IMR-90 (cell line): ENCODE data around the gene CHMP1A. TPM values are rescaled to one million over a fixed set of nuclear protein-coding genes. Genes with fewer than 3 reads are reported as not detected.

ENCODE experiments used
- ATAC-seq: fragments of 200-7000 bp; cut with Tn5 transposase; 2 replicates; pipeline ENCODE4 v1.9.1; 2020; ENCODE audit warnings: low read depth, mild to moderate bottlenecking, moderate library complexity
- Bru-seq: library from RNA; stranded (reverse); fragments of 400-500 nt; gene quantifications from one replicate; lab custom pipeline; 2021; lab: Mats Ljungman, UMichigan
- BruChase-seq, 2 experiments: library from RNA; stranded (reverse); fragments of 400-500 nt; gene quantifications; one replicate each; lab custom pipeline; 2021; lab: Mats Ljungman, UMichigan
- BruUV-seq: library from RNA; stranded (reverse); fragments of 400-500 nt; replicated peaks from 2 replicates; lab custom pipeline; 2021; lab: Mats Ljungman, UMichigan
- CTCF ChIA-PET: fragments of 300-600 bp; formaldehyde crosslinking; extraction: SDS; loops from one replicate; lab custom pipeline; 2021; ENCODE audit warnings: antibody characterized with exemption; lab: Yijun Ruan, JAX
- POLR2A ChIA-PET: fragments of 300-600 bp; sonication (Branson Sonifier 250); formaldehyde crosslinking; loops from one replicate; lab custom pipeline; 2022; ENCODE audit warnings: antibody characterized with exemption; ENCODE audit not compliant: unreplicated experiment; lab: Charles Lee
- DNase-seq: peaks from one replicate; pipeline ENCODE4 v3.0.0; 2013
- H2AFZ ChIP-seq: replicated peaks from 2 replicates; pipeline ENCODE3; 2013; ENCODE audit warnings: low read length, mild to moderate bottlenecking; ENCODE audit not compliant: poor library complexity
- H2AK5ac ChIP-seq: 2 replicates; pipeline ENCODE4 v1.6.1; 2013; ENCODE audit warnings: low read depth, low read length, inconsistent platforms
- H2AK9ac ChIP-seq: replicated peaks from 2 replicates; pipeline ENCODE3; 2013; ENCODE audit warnings: mild to moderate bottlenecking, low read depth, low read length, moderate library complexity; ENCODE audit not compliant: poor library complexity
- H2BK120ac ChIP-seq: 2 replicates; pipeline ENCODE4 v1.6.1; 2013; ENCODE audit warnings: low read depth, low read length, inconsistent platforms
- H2BK15ac ChIP-seq: 3 replicates; pipeline ENCODE4 v1.6.1; 2013; ENCODE audit warnings: low read depth, low read length, inconsistent platforms
- H2BK20ac ChIP-seq: 2 replicates; pipeline ENCODE4 v1.6.1; 2013; ENCODE audit warnings: low read depth, mild to moderate bottlenecking, inconsistent platforms, low read length, moderate library complexity
- H2BK5ac ChIP-seq: 2 replicates; pipeline ENCODE4 v1.6.1; 2013; ENCODE audit warnings: mild to moderate bottlenecking, low read depth, low read length, inconsistent platforms; ENCODE audit not compliant: poor library complexity, severe bottlenecking
- H3K14ac ChIP-seq: replicated peaks from 2 replicates; pipeline ENCODE4 v1.6.1; 2013; ENCODE audit warnings: low read depth, low read length, inconsistent platforms
- H3K18ac ChIP-seq: 2 replicates; pipeline ENCODE4 v1.6.1; 2013; ENCODE audit warnings: low read depth, low read length, control low read depth
- H3K23ac ChIP-seq: 2 replicates; pipeline ENCODE4 v1.6.1; 2013; ENCODE audit warnings: low read depth, low read length, inconsistent platforms
- H3K27ac ChIP-seq: 2 replicates; pipeline ENCODE4 v1.5.1; 2013; ENCODE audit warnings: mild to moderate bottlenecking, control low read depth, low read length; ENCODE audit not compliant: insufficient read depth
- H3K27me3 ChIP-seq: 2 replicates; pipeline ENCODE4 v1.6.1; 2013; ENCODE audit warnings: low read length; ENCODE audit not compliant: control insufficient read depth, insufficient read depth
- H3K36me3 ChIP-seq: 2 replicates; pipeline ENCODE4 v1.6.1; 2013; ENCODE audit warnings: low read length, mixed read lengths; ENCODE audit not compliant: control insufficient read depth, insufficient read depth
- H3K4ac ChIP-seq: 2 replicates; pipeline ENCODE4 v1.6.1; 2013; ENCODE audit warnings: low read depth, low read length, inconsistent platforms
- H3K4me1 ChIP-seq: 2 replicates; pipeline ENCODE4 v1.6.1; 2013; ENCODE audit warnings: low read length, mixed read lengths; ENCODE audit not compliant: control insufficient read depth, insufficient read depth
- H3K4me2 ChIP-seq: 2 replicates; pipeline ENCODE4 v1.6.1; 2013; ENCODE audit warnings: low read depth, mild to moderate bottlenecking, control low read depth, low read length, moderate library complexity
- H3K4me3 ChIP-seq: 2 replicates; pipeline ENCODE4 v1.5.1; 2013; ENCODE audit warnings: low read depth, mild to moderate bottlenecking, control low read depth, low read length, moderate library complexity; ENCODE audit not compliant: insufficient read depth
- H3K56ac ChIP-seq: 2 replicates; pipeline ENCODE4 v1.6.1; 2013; ENCODE audit warnings: low read length, inconsistent platforms; ENCODE audit not compliant: insufficient read depth; ENCODE audit errors: extremely low read depth
- H3K79me1 ChIP-seq, 2 experiments: 2 replicates each; pipeline ENCODE4 v1.6.1; 2013; ENCODE audit warnings: low read length in 2 of 2, inconsistent platforms in 1 of 2, low read depth in 1 of 2
- H3K9ac ChIP-seq: 2 replicates; pipeline ENCODE4 v1.6.1; 2013; ENCODE audit warnings: low read depth, low read length, control low read depth
- H3K9me1 ChIP-seq: 2 replicates; pipeline ENCODE4 v1.6.1; 2013; ENCODE audit warnings: low read length, inconsistent platforms; ENCODE audit not compliant: insufficient read depth
- H3K9me3 ChIP-seq: 2 replicates; pipeline ENCODE4 v1.6.1; 2013; ENCODE audit warnings: low read length; ENCODE audit not compliant: control insufficient read depth, insufficient read depth
- H4K20me1 ChIP-seq: 2 replicates; pipeline ENCODE4 v1.6.1; 2013; ENCODE audit warnings: low read length, inconsistent platforms; ENCODE audit not compliant: insufficient read depth
- H4K5ac ChIP-seq: 2 replicates; pipeline ENCODE4 v1.6.1; 2013; ENCODE audit warnings: mild to moderate bottlenecking, low read depth, low read length, control low read depth
- H4K8ac ChIP-seq, 2 experiments: 2 replicates each; pipeline ENCODE4 v1.6.1; 2013; ENCODE audit warnings: low read depth in 2 of 2, low read length in 2 of 2, control low read depth in 1 of 2, inconsistent platforms in 1 of 2
- H4K91ac ChIP-seq: 2 replicates; pipeline ENCODE4 v1.6.1; 2013; ENCODE audit warnings: low read depth, low read length, inconsistent platforms; ENCODE audit not compliant: insufficient read depth
- BHLHE40 ChIP-seq: fragments of 150-350 bp; IDR thresholded peaks from 2 replicates; pipeline ENCODE4 v1.6.1; 2016; ENCODE audit warnings: mild to moderate bottlenecking, low read depth, low read length
- CEBPB ChIP-seq: IDR thresholded peaks from 2 replicates; pipeline ENCODE4 v1.6.1; 2012; ENCODE audit warnings: low read depth, low read length, improper control_type of control experiment
- CHD1 ChIP-seq: IDR thresholded peaks from 2 replicates; pipeline ENCODE4 v1.6.1; 2012; ENCODE audit warnings: low read depth, low read length, improper control_type of control experiment
- CTCF ChIP-seq: conservative IDR thresholded peaks from 2 replicates; pipeline ENCODE4 v1.5.1; 2012; ENCODE audit warnings: mild to moderate bottlenecking, low read depth, low read length, improper control_type of control experiment
- ELK1 ChIP-seq: fragments of 150-350 bp; IDR thresholded peaks from 2 replicates; pipeline ENCODE4 v1.6.1; 2016; ENCODE audit warnings: low read depth, mild to moderate bottlenecking, low read length, moderate library complexity, borderline replicate concordance
- MAFK ChIP-seq: IDR thresholded peaks from 2 replicates; pipeline ENCODE4 v1.6.1; 2012; ENCODE audit warnings: low read depth, low read length, improper control_type of control experiment
- MAZ ChIP-seq: IDR thresholded peaks from 2 replicates; pipeline ENCODE4 v1.6.1; 2012; ENCODE audit warnings: low read depth, mild to moderate bottlenecking, low read length, improper control_type of control experiment, moderate library complexity, borderline replicate concordance
- MXI1 ChIP-seq: IDR thresholded peaks from 2 replicates; pipeline ENCODE4 v1.6.1; 2012; ENCODE audit warnings: low read depth, mild to moderate bottlenecking, low read length, moderate library complexity, borderline replicate concordance
- NFE2L2 ChIP-seq: fragments of 150-350 bp; IDR thresholded peaks from 2 replicates; pipeline ENCODE4 v1.6.1; 2016; ENCODE audit warnings: low read depth, mild to moderate bottlenecking, low read length
- RAD21 ChIP-seq: IDR thresholded peaks from 2 replicates; pipeline ENCODE4 v1.6.1; 2012; ENCODE audit warnings: low read length, improper control_type of control experiment
- RCOR1 ChIP-seq: IDR thresholded peaks from 2 replicates; pipeline ENCODE4 v1.6.1; 2012; ENCODE audit warnings: mild to moderate bottlenecking, low read length, improper control_type of control experiment; ENCODE audit not compliant: insufficient replicate concordance
- RFX5 ChIP-seq: IDR thresholded peaks from 2 replicates; pipeline ENCODE4 v1.8.0; 2012; ENCODE audit warnings: low read depth, mild to moderate bottlenecking, low read length, moderate library complexity
- WGBS, 2 experiments: methylation state at CpG; one replicate each; pipeline versions ENCODE4 v1.1.5 to v1.1.7; 2013; ENCODE audit warnings: missing lambda C conversion rate in 2 of 2; ENCODE audit not compliant: insufficient read length in 1 of 2; ENCODE audit errors: extremely low coverage in 2 of 2; 5-methylcytosine and 5-hydroxymethylcytosine counted together
- dilution Hi-C: fragments of 300-500 bp; cut with HindIII; formaldehyde crosslinking; loops from one replicate; pipeline ENCODE4 v1.14.3; 2018; ENCODE audit warnings: low sequenced_read_pairs; ENCODE audit not compliant: unreplicated experiment
- in situ Hi-C: fragments of 300-500 bp; cut with MboI; formaldehyde crosslinking; loops from 3 replicates; pipeline ENCODE4 v1.14.3; 2019; ENCODE audit warnings: low sequenced_read_pairs, inconsistent platforms, mixed read lengths
- intact Hi-C: fragments of 100-400 bp; cut with micrococcal nuclease; formaldehyde crosslinking; loops from 2 replicates; pipeline ENCODE4 v1.10.0; 2022
- long read RNA-seq: library from polyadenylated mRNA; unstranded; transcript quantifications from one replicate; pipeline ENCODE4 v2.0.0, GENCODE V29; 2021; ENCODE audit not compliant: unreplicated experiment
- polyA plus RNA-seq, 3 experiments: library from polyadenylated mRNA; depleted of rRNA; stranded (reverse); fragments of >200 nt; gene quantifications; 2 replicates each; pipeline ENCODE4 v1.2.3, GENCODE V29; 2012; ENCODE audit warnings: low replicate concordance in 1 of 3
- total RNA-seq: library from RNA; depleted of rRNA; stranded (reverse); fragments of >200 nt; gene quantifications from 2 replicates; pipeline ENCODE4 v1.2.3, GENCODE V29; 2012; rRNA removed

CHMP1A gene
- total RNA-seq (99.8 and 113 TPM in 2 replicates), polyA plus RNA-seq (2012; rRNA removed) (97.3 and 112 TPM in 2 replicates), Bru-seq, nascent RNA (percentile 68 among the genes with signal in this experiment), BruChase-seq, experiment 1, labeled RNA remaining after a 6-hour chase (percentile 78 among the genes with signal in this experiment), BruChase-seq, experiment 2, labeled RNA remaining after a 2-hour chase (percentile 66 among the genes with signal in this experiment)
- polyA plus RNA-seq (2012; cell fraction: cytosol; rRNA removed): 84.9 and 127 TPM in 2 replicates
- polyA plus RNA-seq (2012; cell fraction: nucleus; rRNA removed; ENCODE audit: low replicate concordance): 115 and 242 TPM in 2 replicates
- long read RNA-seq, transcript CHMP1A-204 (2 exons, 2,007 nt): minor isoform, 5 of 147 reads
- long read RNA-seq, transcript CHMP1A-206 (4 exons, 812 nt): minor isoform, 5 of 147 reads
- long read RNA-seq, transcript CHMP1A-202 (6 exons, 2,295 nt): major isoform, 7 of 147 reads
- long read RNA-seq, partial matches to known transcripts: 0 of 147 reads
- long read RNA-seq, other reads (novel, unspliced or antisense): 130 of 147 reads

- Histone ChIP-seq H3K4ac (peak within 1 kb of the TSS; percentile 98), H3K9ac (peak within 1 kb of the TSS; percentile 96), H3K4me2 (peak within 1 kb of the TSS; percentile 99), H3K4me3 (peak within 1 kb of the TSS; percentile 87), H3K79me1 (peaks cover 23 to 59% of the 10 kb centered on the region in 2 experiments), H3K9me3 (no peaks in the 10 kb centered on the region), H3K14ac (peak within 1 kb of the TSS; percentile 98), H3K18ac (no peak within 1 kb of the TSS; the same call in 1 of the 2 replicates), H2BK20ac (no peak within 1 kb of the TSS), H3K9me1 (peaks cover 12% of the 10 kb centered on the region; the same call in 1 of the 2 replicates), H3K4me1 (peaks cover 7% of the 10 kb centered on the region), H2AFZ (peak within 1 kb of the TSS; percentile 99), H2BK5ac (peak within 1 kb of the TSS; percentile 94), H3K23ac (peak within 1 kb of the TSS; percentile 96), H4K20me1 (peaks cover 25% of the 10 kb centered on the region), H3K27ac (peak within 1 kb of the TSS; percentile 98), H2BK15ac (no peak within 1 kb of the TSS), H4K8ac (peak within 1 kb of the TSS; percentile 90 to 98), H3K56ac (peak within 1 kb of the TSS; percentile 78), H2AK5ac (peak within 1 kb of the TSS; percentile 91), H3K36me3 (peaks cover 18% of the 10 kb centered on the region), H2AK9ac (peak within 1 kb of the TSS; percentile 99), H4K91ac (peak within 1 kb of the TSS; percentile 96; the same call in 1 of the 2 replicates), H4K5ac (peak within 1 kb of the TSS; percentile 81; the same call in 1 of the 2 replicates), H2BK120ac (peak within 1 kb of the TSS; percentile 85; the same call in 1 of the 2 replicates), H3K27me3 (no peaks in the 10 kb centered on the region)
- intact Hi-C loops: no loop called here
- 0% methylated on average over 53 of the region's 99 CpGs; no CpG with 5 or more reads in 1 of the 2 experiments for WGBS, 2 experiments
- ATAC-seq (peak; percentile 96), DNase-seq (peak; percentile 81)
- ChIA-PET CTCF (no interaction called here), POLR2A (interaction anchor here (0.7 kb wide), 1 partner anchor 92 kb away, joined by 6 read pairs; no protein-coding TSS in a partner anchor)
- dilution Hi-C loops: no loop called here
- no TSS peak for BruUV-seq
- in situ Hi-C loops: no loop called here
- TF ChIP-seq RCOR1: no peak
- no peak for TF ChIP-seq CTCF
- no peak for TF ChIP-seq BHLHE40
- TF ChIP-seq RFX5: no peak
- TF ChIP-seq ELK1: 0 out of 2 replicates have a peak, but pooled peaks have one; percentile 25
- TF ChIP-seq MAFK: no peak
- TF ChIP-seq CEBPB: no peak
- no peak for TF ChIP-seq CHD1
- TF ChIP-seq NFE2L2: no peak
- peak; percentile 85; the same call in 1 of the 2 replicates for TF ChIP-seq MAZ
- peak; percentile 95 for TF ChIP-seq MXI1
- no peak for TF ChIP-seq RAD21
These were observed at the start of gene CHMP1A, which contains the start of gene SPATA33 for GRCh38 chr16:89657442-89658220. TSS of gene CHMP1A (minus strand) at chr16:89657708. CDS start at chr16:89657588, 120 bp downstream. TSS of gene SPATA33 (plus strand) at chr16:89657836. CDS start at chr16:89657912, 76 bp downstream.
